NCI-H226 (cell line): ENCODE results near the gene RUBCN.
"Not testable (repeated sequence)": the region's sequence is repeated elsewhere in the genome, so short reads cannot be mapped to it uniquely, and the experiment has no call there.

ENCODE experiments used
- DNase-seq: peaks from one replicate; pipeline ENCODE4 v3.0.0-alpha.2; 2015

RUBCN gene

DNA sequence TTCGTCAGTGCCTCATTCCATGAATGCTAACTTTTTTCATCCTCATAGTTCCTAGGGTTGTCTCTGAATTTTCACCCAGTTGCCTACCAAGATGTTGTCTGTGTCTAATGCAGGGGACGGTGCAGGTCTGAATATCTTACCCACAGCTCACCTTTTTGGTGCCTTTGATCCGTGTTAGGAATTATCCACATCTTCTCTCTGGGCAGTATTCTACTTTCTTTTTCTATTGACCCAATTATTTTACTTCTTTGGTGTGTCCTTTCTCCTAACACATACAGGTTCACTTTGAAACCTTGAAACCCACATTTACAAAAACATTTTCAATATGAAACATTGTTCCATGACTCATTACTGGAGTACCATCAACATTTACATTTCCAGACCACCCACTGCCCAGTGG lies 80.6 kb downstream of the RUBCN start:
- DNase-seq = not testable (repeated sequence)

DNA sequence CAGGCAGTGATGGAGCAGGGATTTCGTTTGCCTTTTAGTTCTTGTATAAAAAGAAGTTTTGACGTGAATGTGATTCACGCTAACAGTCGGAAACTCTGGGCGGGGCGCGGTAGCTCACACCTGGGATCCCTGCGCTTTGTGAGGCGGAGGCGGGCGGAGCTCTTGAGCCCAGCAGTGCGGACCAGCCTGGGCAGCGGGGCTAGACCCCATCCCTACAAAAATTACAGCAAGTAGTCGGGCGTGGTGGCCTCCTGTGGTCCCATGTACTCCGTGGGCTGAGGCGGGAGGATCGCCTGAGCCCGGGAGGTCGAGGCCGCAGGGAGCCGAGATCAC lies 81.7 kb downstream of the RUBCN start:
- DNase-seq = not testable (repeated sequence)

DNA sequence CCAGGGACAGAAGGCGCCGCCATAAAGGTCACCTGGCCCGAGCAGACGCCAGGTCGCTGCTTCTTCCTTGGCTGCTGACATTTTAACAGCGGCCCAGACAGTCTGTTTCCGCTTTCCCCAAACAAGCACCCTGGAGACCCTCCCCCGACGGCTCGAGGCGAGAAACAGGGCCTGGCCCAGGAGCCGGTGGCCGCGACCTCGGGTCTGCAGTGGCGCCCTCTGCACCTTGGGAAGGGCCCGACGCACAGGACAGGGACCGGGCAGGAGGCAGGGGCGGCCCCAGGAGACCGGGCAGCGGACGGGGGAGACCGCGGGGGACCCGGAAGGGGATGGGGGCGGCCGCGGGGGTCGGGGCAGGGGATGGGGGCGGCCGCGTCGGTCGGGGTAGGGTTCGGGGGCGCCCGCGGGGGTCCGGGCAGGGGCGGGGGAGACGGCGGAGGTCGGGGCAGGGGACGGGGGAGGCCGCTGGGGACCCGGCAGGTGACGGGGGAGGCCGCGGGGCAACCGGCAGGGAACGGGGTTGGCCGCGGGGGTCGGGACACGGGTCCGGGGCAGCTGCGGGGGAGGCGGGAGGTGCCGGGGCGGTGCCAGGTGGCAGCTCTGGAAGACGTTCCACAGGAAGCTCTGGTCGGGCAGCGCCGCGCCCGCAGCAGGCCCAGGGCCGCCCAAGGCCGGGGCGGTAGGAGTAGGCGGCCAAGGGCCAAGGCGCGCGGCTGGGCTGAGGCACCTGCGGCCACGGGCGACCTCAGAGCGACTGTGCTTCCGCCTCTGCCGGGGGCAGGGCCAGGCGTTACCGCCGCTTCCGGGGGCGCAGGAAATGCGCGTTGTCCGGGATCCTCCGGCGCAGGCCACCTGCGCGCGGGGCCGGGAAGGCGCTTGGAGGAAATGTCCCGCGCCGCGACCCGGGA lies 82.4 kb downstream of the RUBCN start:
- DNase-seq = not testable (repeated sequence)

DNA sequence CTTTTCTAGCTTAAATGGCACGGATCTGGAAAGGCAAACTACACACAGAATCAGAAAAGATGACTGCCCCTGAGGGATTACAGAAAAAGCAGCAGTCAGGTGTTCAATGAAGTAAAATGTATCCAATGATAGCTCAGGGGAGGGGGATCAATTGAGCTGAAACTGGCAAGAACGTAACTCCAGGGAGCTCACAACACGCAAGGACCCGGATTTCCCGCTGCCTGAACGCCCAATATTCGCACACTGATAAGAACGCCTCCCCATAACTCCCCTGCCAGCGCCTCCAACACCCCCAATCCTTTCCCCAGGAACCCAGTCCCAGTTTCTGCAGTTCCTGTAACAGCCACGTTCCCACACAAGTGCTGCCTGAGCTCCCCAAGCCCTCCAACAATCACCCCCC lies 83.8 kb downstream of the RUBCN start:
- DNase-seq = not testable (repeated sequence)

DNA sequence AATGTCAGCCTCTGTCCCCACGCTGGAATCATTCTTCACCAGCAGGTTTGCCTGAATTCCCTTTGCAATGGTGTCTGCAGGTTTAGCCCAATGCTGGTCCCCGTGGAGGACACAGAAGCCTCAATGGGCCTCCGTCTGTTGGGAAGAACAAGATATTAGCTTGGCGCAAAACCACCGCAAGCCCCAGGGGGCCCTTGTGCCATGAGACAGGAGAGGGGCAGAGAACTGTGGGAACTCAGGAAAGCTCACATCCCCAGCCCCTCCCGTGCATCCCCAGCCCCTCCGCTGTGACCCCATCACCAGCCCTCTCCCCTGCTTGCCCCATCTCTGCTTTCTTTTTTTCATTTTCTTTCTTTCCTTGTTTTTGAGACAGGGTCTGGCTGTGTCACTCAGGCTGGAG lies 89.1 kb downstream of the RUBCN start:
- not testable (repeated sequence) for DNase-seq

DNA sequence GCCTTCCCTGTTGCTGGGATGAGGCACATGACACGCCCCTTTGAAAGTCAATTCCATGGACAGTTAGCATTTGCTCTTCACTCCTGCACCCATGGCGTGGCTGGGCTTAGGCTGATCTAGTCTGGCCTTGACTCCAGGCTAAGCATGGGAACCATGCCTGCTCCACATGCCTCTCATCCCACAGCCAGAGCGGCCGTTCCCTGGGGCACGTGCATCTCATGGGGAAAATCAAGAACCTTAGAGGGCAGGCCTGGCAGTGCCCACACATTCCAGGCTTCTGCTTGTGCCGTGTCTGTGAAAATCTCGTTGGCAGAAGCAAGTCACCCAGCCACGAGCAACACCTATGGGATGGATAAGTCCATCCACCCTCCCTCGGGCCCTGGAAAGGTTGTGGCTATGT lies 89.5 kb downstream of the RUBCN start:
- DNase-seq = not testable (repeated sequence)

DNA sequence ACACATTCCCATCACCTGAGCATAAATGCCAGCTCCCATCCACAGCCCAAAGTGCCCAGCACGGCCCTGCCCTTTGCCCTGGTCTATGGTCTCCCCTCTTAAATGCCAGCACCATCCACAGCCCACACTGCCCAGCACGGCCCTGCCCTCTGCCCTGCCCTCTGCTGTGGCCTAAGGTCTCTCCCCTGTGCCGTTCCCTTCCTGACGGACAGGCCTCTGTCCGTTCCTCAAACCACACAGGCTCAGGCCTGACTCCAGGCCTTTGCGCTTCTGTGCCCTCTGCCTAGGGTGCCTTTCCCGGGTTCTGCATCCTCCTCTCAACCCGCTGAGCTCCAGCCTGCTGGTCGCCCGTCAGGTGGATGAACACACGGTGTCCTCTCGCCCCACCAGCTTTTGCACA lies 90.4 kb downstream of the RUBCN start:
- not testable (repeated sequence) for DNase-seq

DNA sequence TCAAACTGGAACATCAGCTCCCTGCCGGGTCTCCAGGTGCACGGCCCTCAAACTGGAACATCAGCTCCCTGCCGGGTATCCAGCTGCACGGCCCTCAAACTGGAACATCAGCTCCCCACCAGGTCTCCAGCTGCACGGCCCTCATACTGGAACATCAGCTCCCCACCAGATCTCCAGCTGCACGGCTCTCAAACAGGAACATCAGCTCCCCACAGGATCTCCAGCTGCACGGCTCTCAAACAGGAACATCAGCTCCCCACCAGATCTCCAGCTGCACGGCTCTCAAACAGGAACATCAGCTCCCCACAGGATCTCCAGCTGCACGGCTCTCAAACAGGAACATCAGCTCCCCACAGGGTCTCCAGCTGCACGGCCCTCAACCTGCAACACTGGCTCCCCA lies 99.1 kb downstream of the RUBCN start:
- DNase-seq = not testable (repeated sequence)

DNA sequence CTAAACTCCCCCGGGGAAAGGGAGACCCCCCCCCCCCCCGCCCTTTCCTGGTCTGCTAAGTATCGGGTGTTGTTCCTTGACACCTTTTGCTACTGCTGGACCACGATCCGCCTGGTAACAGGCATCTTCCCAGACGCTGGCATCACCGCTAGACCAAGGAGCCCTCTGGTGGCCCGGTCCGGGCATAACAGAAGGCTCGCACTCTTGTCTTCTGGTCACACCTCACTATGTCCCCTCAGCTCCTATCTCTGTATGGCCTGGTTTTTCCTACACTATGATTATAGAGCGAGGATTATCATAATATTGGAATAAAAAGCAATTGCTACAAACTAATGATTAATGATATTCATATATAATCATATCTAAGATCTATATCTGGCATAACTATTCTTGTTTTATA lies 104.7 kb downstream of the RUBCN start:
- not testable (repeated sequence) for DNase-seq

DNA sequence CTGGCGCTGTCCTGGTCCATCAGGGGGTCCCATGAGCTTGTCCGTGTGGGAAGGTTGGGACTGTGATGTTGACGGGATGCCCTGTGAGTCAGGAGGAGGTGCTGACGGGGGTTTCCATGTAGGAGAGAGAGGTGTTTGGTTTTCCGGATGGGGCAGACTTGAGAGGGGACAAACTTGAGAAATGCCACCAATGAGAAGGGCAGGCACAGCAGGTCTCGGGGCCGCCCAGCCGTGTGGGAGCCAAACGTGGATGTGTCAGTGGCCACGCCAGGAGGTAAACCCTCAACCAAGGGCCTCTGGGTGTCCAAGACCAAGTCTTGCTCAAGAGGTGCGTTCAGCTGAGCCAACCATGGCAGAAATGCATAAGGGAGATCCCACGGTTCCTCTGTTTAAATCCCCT lies 105.9 kb downstream of the RUBCN start:
- DNase-seq = not testable (repeated sequence)

DNA sequence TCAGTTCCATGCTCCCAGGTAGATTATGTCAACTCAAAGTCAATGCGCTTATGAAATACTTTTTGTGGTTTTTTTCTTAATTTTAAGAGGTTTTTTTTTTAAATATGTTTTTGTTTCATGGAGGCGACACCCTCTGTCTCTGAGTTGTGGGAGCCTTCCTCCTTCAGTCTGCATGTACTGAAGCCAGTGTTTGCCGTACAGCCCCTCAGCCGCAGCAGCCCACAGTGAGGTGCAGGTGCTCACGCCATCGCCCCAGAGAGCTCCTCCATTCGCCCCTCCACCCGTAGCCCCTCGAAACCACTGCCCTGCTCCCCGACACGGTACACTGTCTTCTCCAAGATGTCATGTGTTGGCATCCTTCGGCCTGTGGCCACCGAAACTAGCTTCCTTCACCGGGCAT lies 107.4 kb downstream of the RUBCN start:
- not testable (repeated sequence) for DNase-seq

DNA sequence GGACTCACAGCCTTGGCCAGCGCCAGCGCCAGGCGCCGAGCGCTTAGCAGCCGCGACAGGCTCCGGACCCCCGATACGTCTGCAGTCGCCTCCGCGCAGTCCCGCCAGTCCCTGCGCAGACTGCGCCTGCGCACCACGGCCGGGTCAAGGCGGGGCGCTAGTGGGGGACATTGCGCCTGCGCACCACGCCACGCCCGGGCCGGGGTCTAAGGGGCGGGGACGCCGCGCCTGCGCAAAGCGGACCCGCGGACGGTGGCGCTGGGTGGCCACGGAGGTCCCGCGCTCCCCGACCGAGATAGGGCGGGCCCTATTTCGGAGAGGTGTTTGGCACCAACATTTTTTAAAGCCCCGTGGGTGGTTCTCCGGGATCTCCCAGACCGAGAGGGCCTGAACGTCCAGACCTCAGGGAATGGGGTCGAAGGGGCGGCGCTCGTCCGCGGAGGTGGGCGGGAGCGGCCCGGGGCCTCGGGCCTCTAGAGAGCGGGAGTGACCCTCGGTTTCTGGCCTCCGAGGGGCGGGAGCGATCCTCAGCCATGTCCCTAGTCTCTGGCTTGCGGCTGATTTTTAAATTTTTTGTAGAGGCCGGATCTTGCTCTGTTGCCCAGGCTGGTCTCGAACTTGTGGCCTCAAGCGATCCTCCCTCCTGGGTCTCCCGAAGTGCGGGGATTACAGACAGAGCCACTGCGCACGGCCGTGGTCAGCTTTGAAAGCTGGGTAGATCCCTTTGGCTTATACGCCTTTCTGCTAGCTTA lies 108.8 kb downstream of the RUBCN start:
- peak; percentile 57 for DNase-seq

DNA sequence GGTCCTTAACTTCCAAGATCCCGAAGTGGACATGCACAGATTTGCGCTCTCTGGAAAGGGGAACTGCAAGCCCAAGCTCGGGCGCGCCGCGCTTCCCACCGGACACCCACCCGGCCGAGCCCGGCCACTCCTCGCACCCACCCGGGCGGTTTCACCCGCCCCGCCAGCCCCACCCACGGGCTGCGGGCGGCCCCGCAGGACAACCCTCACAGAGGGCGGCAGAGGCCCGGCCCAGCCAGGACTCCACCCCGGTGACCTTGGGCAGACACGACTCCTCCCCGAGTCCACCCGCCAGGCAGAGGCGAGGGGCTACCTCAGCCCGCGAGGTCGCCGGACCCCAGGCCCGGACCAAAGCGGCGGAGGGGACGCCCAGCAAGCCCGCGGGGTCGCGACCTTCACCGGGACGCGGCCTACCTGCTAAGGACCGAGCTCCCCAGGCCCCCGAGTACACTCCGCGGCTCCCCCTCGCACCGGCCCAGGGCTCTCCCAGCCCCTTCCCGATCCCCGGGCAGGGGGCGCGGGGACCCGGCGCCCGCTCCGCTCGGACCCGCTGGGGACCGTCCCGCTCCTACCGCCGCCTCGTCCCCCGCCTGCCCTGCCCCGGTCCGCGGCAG lies 109.4 kb downstream of the RUBCN start:
- not testable (repeated sequence) for DNase-seq

DNA sequence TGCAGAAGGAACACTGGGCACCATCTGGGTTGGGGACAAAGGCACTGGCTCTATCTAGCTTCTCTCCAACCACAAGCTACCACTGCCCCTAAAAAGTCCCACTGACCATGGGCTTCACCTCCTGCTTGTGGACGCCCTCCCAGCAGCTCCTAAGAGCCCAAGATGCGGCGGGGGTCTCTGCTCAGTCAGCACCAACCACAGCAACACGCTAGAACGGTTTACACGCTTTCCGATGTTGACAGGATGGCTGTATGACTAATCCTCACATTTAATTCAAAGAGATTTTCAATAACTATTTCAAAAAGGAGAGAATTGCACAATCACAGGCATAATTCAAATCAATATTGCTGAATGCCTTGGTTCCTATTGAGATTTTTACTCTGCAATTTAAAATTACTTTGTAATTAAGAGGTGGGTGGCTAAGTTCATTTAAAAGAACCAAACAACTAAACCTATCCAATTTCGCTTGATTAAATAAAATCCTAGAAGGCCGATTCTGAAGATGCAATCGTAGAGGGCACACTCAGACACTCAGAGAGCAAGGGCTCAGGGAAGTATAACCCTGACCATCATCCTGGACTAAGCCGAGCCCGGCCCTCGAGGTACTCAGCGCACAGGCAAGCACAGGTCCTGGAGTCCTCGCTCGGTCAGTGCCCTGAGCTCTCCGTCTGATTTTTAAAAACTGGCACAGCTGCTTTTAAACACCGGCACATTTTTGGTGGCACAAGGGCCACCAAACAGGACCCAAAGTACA lies 110.1 kb downstream of the RUBCN start:
- not testable (repeated sequence) for DNase-seq

DNA sequence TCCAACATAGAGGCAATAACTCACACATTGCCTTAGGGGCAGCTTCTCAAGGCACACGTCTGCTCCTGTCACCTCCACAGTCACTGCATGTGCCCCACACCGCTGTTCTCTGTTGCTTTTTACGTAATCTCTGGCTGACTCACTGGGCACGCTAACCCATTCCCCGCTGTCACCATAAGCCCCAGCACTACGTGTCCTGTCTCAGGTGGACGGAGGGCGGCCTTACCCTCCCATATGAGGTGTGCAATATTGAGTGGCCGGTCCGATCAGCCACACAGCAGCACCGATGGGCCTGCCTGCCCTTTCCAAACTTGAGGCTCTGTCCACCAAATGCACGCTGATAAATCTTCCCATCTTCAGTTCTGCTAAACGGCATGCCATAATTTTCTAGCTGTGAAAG lies 115.2 kb downstream of the RUBCN start:
- DNase-seq = not testable (repeated sequence)
